ENCODE measurements around the gene HMG20A.
"Not testable (repeated sequence)": the region's sequence is repeated elsewhere in the genome, so short reads cannot be mapped to it uniquely, and the experiment has no call there.

HMG20A gene

DNA sequence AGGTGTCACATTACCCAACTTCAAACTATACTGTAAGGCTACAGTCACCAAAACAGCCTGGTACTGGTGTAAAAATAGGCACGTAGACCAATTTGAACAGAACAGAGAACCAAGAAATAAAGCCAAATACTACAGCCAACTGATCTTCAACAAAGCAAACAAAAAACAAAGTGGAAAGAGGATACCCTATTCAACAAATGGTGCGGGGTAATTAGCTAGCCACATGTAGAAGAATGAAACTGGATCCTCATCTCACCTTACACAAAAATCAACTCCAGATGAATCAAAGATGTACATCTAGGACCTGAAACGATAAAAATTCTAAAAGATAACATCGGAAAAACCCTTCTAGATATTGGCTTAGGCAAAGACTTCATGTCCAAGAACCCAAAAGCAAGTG lies 13.8 kb upstream of the HMG20A start:
- ATAC-seq (ENCODE audit: low read depth) (no peak), DNase-seq (ENCODE audit: low spot score) (no peak)
- Histone ChIP-seq H3K4me1 (ENCODE audit: insufficient read depth, poor library complexity, severe bottlenecking) (peaks cover 6% of the 10 kb centered on the region), H3K27ac (ENCODE audit: poor library complexity, severe bottlenecking) (no peak overlapping the region), H3K36me3 (ENCODE audit: low read depth) (no peaks in the 10 kb centered on the region), H3K27me3 (ENCODE audit: insufficient read depth, poor library complexity, severe bottlenecking) (no peaks in the 10 kb centered on the region), H3K9me3 (ENCODE audit: severe bottlenecking) (no peaks in the 10 kb centered on the region), H3K4me3 (ENCODE audit: severe bottlenecking) (no peak overlapping the region)
- TF ChIP-seq, protein P1, sequence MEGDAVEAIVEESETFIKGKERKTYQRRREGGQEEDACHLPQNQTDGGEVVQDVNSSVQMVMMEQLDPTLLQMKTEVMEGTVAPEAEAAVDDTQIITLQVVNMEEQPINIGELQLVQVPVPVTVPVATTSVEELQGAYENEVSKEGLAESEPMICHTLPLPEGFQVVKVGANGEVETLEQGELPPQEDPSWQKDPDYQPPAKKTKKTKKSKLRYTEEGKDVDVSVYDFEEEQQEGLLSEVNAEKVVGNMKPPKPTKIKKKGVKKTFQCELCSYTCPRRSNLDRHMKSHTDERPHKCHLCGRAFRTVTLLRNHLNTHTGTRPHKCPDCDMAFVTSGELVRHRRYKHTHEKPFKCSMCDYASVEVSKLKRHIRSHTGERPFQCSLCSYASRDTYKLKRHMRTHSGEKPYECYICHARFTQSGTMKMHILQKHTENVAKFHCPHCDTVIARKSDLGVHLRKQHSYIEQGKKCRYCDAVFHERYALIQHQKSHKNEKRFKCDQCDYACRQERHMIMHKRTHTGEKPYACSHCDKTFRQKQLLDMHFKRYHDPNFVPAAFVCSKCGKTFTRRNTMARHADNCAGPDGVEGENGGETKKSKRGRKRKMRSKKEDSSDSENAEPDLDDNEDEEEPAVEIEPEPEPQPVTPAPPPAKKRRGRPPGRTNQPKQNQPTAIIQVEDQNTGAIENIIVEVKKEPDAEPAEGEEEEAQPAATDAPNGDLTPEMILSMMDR (IDR thresholded peaks at IDR 0.05; ENCODE audit: poor library complexity, severe bottlenecking) = no peak

DNA sequence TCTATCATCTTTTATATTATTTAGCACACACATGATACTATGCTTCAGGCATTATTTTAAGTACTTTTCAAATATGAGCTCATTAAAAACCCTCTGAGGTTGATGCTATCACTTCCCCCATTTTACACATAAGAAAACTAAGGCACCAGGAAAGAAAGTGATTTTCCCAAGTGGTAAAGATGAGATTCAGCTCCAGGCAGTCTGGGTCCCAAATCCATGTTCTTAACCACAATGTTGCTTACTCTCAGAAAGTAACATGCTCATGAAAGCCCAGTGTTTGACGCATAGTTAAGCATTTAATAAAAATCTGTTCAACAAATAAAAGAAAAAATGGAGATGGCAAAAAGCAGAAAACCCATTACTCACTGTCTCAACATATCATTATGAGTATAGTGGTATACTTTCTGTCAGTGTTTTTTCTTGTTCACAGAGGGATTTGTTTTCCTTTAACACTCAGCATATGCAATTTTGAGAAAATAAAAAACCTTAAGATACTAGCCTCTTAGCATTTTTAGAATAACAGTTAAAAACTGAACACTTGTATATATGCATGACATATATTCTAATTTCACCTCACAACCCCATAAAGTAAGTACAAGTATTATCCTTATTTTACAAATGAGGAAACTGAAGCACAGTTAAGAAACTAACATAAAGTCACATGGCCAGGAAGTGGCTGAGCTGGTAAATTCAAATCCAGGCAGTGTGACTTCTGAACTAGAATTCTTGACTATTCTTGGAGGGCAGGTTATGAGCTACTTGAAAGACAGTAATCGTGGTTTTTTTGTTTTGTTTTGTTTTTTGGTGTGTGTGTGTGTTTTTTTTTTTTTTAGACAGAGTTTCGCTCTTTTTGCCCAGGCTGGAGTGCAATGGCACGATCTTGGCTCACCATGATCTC lies 11.2 kb upstream of the HMG20A start:
- no peaks in the 10 kb centered on the region for H3K36me3 ChIP-seq (ENCODE audit: low read depth)
- H3K27me3 ChIP-seq (ENCODE audit: insufficient read depth, poor library complexity, severe bottlenecking) = no peaks in the 10 kb centered on the region
- no peak overlapping the region for H3K27ac ChIP-seq (ENCODE audit: poor library complexity, severe bottlenecking)
- H3K9me3 ChIP-seq (ENCODE audit: severe bottlenecking) = no peaks in the 10 kb centered on the region
- TF ChIP-seq, protein P1 (IDR thresholded peaks at IDR 0.05; ENCODE audit: poor library complexity, severe bottlenecking) = no peak
- no peaks in the 10 kb centered on the region for H3K4me1 ChIP-seq (ENCODE audit: insufficient read depth, poor library complexity, severe bottlenecking)
- ATAC-seq (ENCODE audit: low read depth) (no peak), DNase-seq (ENCODE audit: low spot score) (no peak)
- no peak overlapping the region for H3K4me3 ChIP-seq (ENCODE audit: severe bottlenecking)

DNA sequence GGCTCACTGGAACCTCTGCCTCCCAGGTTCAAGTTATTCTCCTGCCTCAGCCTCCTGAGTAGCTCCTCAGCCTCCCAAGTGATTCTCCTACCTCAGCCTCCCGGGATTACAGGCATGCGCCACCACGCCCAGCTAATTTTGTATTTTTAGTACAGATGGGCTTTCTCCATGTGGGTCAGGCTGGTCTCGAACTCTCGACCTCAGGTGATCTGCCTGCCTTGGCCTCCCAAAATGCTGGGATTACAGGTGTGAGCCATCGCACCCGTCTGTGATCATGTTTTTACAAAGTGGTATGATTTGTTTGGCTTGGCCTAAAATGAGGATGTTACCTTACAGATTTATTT lies 10.6 kb upstream of the HMG20A start:
- H3K27me3 ChIP-seq (ENCODE audit: insufficient read depth, poor library complexity, severe bottlenecking); H3K4me1 ChIP-seq (ENCODE audit: insufficient read depth, poor library complexity, severe bottlenecking); ATAC-seq (ENCODE audit: low read depth): not testable (repeated sequence)

DNA sequence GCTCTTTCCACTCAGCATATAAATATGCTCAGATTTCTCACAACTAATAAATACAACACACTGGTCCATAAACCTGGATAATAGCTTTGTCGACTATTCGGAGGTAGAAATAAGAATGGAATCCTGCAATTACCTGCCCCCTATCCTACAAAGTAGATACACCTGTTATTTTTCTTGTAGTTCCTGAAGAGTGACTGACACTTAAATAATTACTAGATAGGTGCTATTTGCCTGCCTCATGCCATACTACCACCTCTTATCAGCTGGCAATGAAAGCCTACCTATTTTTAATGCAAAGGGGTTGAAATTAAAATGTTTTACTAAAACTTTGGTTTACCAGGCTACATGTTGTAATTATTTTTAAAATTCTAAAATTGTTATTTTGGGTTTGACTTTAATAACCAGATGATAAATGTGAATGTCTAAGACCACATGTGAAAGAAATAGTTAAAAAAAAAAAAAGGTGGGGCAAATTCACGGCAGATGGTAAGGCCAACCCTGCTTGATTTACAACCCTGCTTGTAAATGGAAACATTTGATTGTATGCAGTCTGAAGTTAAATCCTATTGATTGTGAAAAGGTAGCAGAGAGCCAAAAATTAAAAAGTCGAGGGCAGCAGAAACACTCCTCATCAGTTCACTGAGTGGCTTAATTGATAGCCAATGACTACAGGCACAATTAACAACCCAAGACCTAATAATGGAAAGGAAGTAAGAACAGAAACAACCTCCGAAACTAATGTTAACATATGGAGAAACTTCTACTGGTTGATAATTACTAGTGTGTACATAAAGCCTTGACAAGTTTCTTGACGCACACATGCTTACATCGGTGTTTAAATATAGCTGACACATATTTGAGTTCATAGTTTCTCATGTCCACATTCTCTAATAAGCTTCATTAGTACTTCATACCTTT lies 9.7 kb upstream of the HMG20A start:
- H3K27ac ChIP-seq (ENCODE audit: poor library complexity, severe bottlenecking) = no peak overlapping the region
- ATAC-seq (ENCODE audit: low read depth) = no peak
- no peak overlapping the region for H3K4me3 ChIP-seq (ENCODE audit: severe bottlenecking)
- no peak for DNase-seq (ENCODE audit: low spot score)
- H3K27me3 ChIP-seq (ENCODE audit: insufficient read depth, poor library complexity, severe bottlenecking) = no peaks in the 10 kb centered on the region
- no peaks in the 10 kb centered on the region for H3K9me3 ChIP-seq (ENCODE audit: severe bottlenecking)
- no peaks in the 10 kb centered on the region for H3K4me1 ChIP-seq (ENCODE audit: insufficient read depth, poor library complexity, severe bottlenecking)
- TF ChIP-seq, protein P1 (IDR thresholded peaks at IDR 0.05; ENCODE audit: poor library complexity, severe bottlenecking) = no peak
- H3K36me3 ChIP-seq (ENCODE audit: low read depth) = no peaks in the 10 kb centered on the region

More for the DNA sequence above, 10.6 kb upstream of the HMG20A start:
- H3K27ac ChIP-seq (ENCODE audit: poor library complexity, severe bottlenecking); DNase-seq (ENCODE audit: low spot score); H3K4me3 ChIP-seq (ENCODE audit: severe bottlenecking); H3K36me3 ChIP-seq (ENCODE audit: low read depth); H3K9me3 ChIP-seq (ENCODE audit: severe bottlenecking): not testable (repeated sequence)

DNA sequence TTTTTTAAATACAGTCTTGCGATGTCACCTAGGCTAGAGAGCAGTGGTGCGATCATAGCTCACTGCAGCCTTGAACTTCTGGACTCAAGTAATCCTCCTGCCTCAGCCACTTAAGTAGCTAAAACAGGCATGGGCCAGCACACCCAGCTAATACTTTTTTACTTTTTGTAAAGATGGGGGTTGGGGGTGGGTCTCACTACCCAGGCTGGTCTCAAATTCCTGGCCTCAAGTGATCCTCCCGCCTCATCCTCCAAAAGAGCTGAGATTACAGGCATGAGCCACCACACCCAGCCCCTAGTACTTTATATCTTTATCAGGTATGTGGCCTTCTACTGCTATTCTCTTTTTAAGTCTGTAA lies 9.1 kb upstream of the HMG20A start:
- DNase-seq (ENCODE audit: low spot score) = no peak
- Histone ChIP-seq H3K27me3 (ENCODE audit: insufficient read depth, poor library complexity, severe bottlenecking) (no peaks in the 10 kb centered on the region), H3K4me3 (ENCODE audit: severe bottlenecking) (no peak overlapping the region), H3K36me3 (ENCODE audit: low read depth) (no peaks in the 10 kb centered on the region), H3K9me3 (ENCODE audit: severe bottlenecking) (no peaks in the 10 kb centered on the region), H3K27ac (ENCODE audit: poor library complexity, severe bottlenecking) (no peak overlapping the region), H3K4me1 (ENCODE audit: insufficient read depth, poor library complexity, severe bottlenecking) (no peaks in the 10 kb centered on the region)
- TF ChIP-seq, protein P1 (IDR thresholded peaks at IDR 0.05; ENCODE audit: poor library complexity, severe bottlenecking) = no peak
- no peak for ATAC-seq (ENCODE audit: low read depth)

Measured in RWPE2 (cell line).